NCI-H1436 (cell line): Measurements from ENCODE around the gene GMDS.

Experiments used
- DNase-seq: peaks from one replicate; lab custom pipeline; 2025; lab: John Stamatoyannopoulos, UW

The GMDS gene

DNA sequence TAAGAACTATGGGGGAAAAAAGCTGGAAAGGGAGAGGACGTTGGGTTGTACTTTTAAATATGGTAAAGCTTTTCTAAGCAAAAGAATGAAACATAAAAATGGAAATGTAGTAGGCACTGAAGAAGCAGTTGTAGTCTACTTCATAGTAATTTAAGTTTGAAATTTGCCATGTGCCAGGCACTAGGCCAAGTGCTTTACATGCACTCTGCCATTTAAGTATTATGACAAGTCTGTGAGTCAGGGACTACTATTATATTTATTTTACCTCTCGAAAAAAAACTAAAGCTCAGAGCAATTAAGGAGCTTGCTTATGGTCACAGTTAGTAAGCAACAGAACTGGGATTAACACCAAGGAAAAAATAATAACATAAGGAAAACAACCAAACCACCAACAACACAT is 257.8 kb downstream of the GMDS start:
- DNase-seq, result no peak

- DNase-seq, result no peak
Observed at GRCh38 chr6:1986454-1987243, 258.8 kb downstream of the GMDS start.

GRCh38 chr6:1984346-1984994 is 260.9 kb downstream of the GMDS start:
- DNase-seq, result no peak

GRCh38 chr6:1983850-1984249 is 261.6 kb downstream of the GMDS start:
- DNase-seq, result no peak

DNA sequence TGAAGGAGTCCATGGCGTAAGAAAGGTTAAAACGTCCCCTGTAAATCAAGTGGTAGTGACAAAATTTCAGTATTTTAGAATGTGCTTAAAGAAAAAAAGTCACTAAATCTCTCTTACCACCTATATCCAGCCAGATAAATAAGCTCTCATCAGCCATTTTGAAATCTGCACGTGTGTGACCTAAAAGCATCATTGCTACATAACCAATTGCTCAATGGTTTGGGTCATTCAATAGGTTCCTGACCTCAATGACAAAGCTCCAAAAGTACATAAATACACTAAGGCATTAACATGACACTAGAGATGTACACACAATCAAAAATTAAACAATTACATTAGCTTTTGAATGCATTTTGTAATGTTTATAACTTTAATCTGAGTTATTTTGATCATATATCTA is 272.4 kb downstream of the GMDS start:
- DNase-seq, result no peak

DNA sequence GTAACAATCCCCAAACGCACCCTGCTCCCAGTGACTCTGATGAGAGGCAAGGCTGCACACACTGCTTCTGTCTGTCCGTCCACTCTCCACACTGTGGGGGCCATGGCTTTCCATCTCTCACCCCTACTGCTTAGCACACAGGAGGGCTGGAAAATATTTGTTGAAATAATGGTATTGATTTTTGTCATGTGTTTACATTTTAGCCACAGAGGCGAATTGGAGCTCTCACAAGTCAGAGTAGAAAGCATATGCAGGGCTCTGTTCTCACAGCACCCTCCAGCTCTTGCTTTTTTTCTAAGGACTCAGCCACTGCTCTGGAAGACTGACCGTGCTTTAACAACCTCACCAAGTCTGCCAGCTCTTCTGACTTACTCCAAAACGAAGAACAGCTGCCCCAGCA is 273.8 kb downstream of the GMDS start:
- DNase-seq, result no peak

DNA sequence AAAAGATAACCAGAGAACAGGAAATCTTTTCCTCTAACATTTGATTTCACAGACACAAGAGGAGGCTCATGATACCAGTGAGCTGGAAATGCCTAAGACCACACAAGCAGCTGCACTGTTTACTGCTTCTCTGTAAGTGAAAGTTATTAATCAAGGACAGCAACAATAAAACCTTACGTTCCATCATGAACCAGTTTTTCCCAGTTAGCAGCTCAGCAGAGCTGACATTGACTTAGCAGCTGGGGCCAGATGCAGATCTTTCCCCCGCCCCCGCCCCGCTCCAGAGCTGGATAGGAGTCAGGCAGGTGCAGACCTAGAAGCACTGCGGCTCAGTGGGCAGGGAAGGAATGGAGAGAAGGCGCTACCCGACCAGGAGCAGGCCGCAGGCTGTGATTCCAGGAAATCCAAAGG is 275.2 kb downstream of the GMDS start:
- DNase-seq, result no peak

- DNase-seq, result no peak
Observed at GRCh38 chr6:1966713-1967112, 278.7 kb downstream of the GMDS start.

GRCh38 chr6:1965596-1966224 is 279.7 kb downstream of the GMDS start:
- no peak for DNase-seq

DNA sequence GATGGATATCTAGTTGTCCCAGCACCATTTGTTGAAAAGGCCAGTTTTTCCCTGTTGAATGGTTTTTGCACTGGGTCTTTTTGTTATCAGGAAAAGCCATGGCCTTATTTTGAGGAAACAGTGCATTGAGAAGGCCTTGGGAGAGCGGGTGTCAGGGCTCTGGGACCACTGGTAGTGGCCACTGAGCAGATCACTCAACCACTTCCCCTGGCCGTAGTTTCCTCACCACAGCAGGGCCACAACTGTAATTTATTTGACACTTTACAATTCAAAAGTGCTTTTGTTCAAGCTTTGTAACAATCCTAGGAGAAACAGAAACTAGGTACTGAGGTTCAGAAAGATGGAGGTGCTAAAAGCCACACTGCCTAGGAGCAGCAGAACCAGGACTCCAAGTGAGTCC is 281.8 kb downstream of the GMDS start:
- no peak for DNase-seq

DNA sequence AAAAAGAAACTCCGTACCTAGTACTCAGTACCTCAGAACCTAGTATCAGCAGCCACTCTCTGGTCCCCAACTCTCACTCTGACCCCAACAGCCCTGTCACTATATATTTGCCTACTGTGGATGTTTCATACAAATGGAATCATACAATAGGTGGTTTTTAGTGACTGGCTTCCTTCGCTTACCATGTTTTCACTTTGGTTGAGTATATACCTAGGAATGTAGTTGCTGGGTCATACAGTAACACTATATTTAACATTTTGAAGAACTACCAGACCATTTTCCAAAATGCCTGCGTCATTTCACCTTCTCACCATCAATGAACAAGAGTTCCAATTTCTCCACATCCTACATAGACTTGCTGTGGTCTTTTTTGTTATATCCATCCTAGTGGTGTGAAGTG is 283.2 kb downstream of the GMDS start:
- no peak for DNase-seq

- no peak for DNase-seq
Observed at GRCh38 chr6:1960486-1961142, 284.8 kb downstream of the GMDS start.

DNA sequence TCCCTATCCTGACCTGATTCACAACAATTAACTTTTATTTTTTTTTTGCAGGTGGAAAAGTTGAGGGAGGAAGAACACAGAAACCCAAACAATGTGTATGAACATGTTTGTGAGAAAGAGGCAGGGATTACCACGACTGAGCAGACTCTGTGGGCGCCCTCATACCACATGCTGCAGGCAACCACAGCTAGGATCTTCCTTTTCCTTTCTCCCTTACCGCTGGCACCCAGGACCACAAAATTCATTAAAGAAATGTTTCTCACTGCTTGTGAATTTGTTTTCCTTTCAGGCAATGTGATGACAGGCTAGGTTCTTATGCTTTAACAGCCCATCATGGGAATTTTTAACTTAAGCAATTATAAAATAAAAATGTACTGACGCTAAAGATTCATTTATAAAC is 287.1 kb downstream of the GMDS start:
- DNase-seq, result no peak

GRCh38 chr6:1957746-1958145 is 287.7 kb downstream of the GMDS start:
- no peak for DNase-seq

GRCh38 chr6:1952740-1953360 is 292.6 kb downstream of the GMDS start:
- DNase-seq, result no peak

DNA sequence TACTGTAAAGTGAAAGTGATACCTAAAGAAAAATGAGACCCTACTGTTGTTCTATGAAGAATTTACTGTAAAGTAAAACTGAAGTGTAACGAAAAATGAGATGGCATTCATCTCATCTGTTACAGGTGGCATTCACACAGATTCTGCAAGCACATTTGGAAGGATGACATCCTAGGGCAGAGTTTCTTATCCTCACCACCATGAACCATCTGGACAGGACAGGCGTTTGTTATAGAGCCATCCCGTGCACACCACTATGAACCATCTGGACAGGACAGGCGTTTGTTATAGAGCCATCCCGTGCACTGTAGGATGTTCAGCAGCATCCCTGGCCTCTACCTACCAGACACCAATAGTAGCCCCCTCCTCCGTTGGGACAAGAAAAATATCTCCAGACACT is 294.8 kb downstream of the GMDS start:
- no peak for DNase-seq

DNA sequence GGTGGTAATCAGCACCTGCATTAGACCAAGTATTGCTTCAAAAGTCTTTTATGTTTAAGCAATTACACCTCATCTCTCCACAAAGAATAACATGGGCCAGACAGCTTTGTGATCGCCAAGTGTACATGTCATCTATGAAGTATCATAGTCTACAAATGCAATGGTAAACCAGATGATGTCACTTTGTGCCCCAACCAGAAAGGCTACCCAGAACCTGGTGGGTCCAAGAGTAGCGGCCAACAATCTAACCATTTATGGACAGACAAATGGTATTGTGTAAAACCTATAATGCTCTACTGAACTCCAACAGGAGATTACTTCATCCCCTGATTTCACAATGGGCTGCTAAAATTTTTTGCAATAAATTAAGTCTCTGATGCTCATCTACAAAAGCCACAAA is 295.9 kb downstream of the GMDS start:
- no peak for DNase-seq

DNA sequence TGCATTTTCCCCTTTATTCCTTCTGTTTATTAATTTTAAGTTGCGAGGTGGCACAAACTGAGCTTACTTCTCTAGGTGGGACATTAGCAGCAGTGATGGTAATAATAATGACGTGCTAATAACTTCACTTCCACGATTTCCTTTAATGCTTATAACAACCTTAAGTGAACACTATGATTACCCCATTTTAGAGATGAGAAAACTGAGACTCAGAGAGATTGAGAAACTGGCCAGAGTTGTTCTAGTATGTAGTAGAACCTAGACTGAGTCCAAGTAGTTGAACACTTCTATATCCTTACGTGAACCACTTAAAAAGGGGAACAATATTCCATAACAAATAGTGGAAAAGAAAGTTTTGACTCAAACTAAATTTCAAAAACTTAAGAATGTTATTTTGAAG is 297.5 kb downstream of the GMDS start:
- no peak for DNase-seq

GRCh38 chr6:1946583-1946982 is 298.8 kb downstream of the GMDS start:
- no peak for DNase-seq

DNA sequence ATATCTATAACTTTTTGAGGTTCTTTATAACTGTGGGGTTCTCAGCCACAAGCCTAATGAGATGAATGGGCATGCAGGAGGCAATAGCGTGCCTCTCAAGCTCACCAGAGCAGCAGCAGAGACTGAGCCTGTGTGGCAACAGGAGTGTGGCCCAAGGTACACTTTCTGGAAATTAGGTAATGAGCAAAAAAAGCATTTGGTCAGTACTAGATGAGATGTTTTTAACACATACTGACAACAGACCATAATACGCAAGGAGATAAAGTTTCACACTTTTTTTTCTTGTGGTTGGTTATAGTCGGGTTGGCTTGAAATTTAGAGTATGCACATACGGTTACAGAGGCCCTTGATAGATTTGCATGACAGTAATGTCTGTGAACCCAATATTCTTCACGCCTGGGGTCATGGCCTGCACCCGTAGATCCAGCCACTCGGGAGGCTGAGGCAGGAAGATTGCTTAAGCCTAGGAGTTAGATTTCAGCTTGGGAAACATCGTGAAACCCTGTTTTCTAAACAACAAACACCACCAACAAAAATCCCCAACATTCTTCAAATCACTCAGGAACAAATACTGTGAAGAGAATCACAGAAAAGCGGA is 300.1 kb downstream of the GMDS start:
- DNase-seq, result no peak

GRCh38 chr6:1942834-1943233 is 302.6 kb downstream of the GMDS start:
- no peak for DNase-seq

- DNase-seq, result no peak
Observed at GRCh38 chr6:1941534-1941933, 303.9 kb downstream of the GMDS start.
